Ovary (tissue), 3 donors: ENCODE measurements around the gene PSMC1.

Experiments used
- CTCF ChIP-seq, 3 donors: fragments of 450-650 bp in 2 of 3; fragments of 200-600 bp in 1 of 3; IDR thresholded peaks; one replicate each; pipeline versions ENCODE4 v1.5.1 to v1.8.0; 2016 to 2022; ENCODE audit warnings: antibody characterized with exemption in 3 of 3, mild to moderate bottlenecking in 1 of 3
- POLR2A ChIP-seq: fragments of 450-650 bp; IDR thresholded peaks from one replicate; pipeline ENCODE4 v1.6.1; 2017; ENCODE audit warnings: antibody characterized with exemption, mild to moderate bottlenecking, moderate library complexity
- donor health status: DM: no; HTN: no; CAD: no.

- TF ChIP-seq POLR2A (no peak), CTCF (IDR thresholded peaks at IDR 0.05) (no peak)
Measured at GRCh38 chr14:90318016-90318415, 61.7 kb downstream of the PSMC1 start.
